GM19455 (cell line): ENCODE results near the gene NRAS.

Experiments
- ATAC-seq: cut with Tn5 transposase; IDR thresholded peaks from one replicate; pipeline ENCODE4 v1.9.1; 2021; ENCODE audit not compliant: unreplicated experiment

The NRAS gene

DNA sequence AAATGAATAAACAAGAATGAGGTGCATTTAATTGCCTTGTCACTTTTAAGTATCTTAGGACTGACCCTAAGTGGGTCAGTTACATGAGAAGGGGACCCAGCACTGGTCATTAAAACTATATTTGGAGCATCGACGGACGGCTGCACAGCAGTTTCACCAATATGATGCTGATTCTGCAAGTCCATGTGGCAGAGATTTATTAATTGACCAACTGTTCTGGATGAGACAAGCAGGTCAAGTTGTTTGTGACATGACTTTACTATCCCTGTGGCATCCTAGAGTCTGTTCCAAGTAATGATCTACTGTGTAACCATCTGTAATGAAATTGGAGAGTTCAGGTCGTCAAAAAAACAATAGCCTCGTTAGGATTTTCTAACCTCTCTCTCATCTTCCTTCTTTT lies 30.7 kb downstream of the NRAS start:
- no peak for ATAC-seq

DNA sequence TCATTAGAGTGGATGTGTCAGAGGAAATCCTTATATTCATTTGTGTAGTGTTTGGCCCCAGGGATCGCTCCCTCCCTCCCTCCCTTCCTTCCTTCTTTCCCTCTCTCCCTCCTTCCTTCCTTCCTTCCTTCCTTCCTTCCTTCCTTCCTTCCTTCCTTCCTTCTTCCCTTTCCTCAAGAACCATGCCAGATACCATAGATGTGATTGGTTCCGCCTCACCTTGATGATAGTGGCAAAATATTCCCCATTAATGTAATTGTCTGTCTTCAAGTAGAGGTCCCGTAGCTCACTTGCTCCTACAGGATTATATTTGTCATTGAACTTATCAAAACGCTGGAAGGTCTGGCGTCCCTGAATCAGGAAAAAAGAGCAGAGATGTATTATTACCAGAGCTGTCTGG lies 38.9 kb downstream of the NRAS start:
- no peak for ATAC-seq

DNA sequence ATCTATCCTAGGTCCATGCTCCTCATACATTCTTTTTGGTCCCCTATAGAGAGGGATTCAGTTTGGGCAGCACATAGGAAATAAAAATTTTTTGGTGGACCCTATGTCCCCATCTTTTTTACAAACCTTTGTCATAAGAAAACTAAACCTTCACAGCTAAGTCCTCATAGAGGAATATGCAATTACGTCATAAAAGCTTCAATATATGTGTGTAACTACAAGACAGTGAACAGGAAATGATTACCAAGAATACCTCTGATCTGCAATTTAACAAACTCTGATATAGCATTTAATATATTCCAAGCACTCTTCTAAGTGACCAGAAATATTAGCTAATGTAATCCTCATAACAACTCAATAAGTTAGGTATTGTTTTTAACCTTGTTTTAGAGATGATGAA lies 40.5 kb downstream of the NRAS start:
- ATAC-seq: no peak

DNA sequence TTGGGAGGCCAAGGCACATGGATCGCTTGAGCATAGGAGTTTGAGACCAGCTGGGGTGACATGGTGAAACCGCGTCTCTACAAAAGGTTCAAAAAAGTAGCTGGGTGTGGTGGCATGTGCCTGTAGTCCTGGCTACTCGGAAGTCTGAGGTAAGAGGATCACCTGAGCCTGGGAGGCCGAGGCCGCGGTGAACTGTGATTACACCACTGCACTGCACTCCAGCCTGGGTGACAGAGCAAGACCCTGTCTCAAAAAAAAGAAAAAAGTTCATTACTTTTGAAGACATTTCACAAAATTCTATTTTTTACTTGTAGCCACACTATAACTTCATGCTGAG lies 44.7 kb downstream of the NRAS start:
- no peak for ATAC-seq

DNA sequence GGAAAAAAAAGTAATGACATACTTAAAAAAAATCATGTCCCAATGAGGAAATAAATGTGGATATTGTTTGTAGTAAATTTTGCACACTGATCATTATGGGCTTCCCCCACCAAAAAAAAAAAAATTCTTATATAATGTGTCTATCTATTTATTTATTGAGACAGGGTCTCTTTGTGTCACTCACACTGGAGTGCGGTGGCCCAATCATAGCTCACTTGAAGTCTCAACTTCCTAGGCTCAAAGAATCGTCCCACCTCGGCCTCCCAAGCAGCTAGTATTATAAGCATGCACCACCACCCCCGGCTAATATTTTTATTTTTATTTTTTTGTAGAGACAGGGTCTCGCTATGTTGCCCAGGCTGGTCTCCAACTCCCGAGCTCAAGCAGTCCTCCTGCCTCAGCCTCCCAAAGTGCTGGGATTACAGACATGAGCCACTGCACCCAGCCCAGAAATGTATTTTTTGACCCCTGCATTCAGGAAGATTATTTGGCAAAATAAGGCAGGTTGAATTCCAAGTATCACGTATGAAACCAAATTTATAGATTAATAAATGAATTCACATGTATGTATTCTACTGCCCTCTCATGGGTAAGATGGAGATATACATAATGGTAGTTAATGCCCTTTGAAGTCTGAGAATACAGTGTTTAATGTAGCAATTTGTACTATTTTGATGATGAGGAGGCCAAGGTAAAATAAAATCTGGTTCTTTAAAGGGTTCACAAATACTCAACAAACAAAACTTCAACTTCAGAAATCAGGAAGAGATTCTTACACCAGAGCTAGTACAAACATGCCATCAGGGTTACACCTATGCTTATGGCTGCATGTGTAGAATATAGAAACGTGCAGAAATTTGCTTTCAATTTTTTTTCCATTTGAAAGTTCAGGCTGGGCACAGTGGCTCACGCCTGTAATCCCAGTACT lies 45.3 kb downstream of the NRAS start:
- ATAC-seq: no peak

DNA sequence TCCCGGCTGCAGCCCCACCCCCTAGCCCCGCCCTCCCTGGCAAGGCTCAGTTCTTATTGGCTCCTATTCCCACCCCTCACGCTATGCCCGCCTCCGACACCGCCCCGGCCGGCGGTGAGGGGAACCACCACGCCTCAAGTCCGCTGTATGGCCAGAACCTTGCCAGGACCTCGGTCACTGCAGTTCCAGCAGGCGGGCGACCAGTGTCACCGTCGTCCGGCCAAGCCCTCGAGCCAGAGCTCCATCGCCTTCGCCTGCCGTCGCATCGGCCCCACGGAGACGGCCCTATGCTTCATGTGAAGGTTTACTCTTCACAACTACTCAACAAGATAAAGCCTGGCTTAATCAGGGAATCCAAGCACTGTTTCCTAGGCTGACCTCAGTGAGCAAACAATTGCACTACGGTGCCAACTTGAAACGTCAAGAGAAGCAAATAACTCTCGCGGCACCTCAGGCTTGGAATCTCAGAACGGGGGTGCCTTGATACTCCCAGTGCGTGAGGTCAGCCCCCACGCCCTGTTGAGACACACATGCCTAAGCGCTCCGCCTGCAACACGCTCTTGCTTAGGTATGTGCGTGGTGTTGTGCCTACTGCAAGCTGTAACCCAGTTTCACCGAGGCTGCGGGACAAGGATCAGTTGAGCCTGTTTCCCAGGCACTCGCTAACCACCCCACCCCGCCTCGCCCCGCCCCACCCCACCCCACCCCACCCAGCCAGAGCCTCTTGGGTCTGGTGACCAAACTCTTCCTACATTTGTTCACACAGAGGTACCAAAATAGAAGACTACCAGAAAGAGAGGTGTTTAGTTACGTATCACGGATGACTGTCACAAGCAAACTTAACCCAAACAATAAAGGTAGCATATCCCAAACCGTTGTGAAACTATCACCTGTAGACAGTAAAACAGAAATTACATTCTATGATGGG lies 46.2 kb downstream of the NRAS start:
- peak; percentile 99 for ATAC-seq

DNA sequence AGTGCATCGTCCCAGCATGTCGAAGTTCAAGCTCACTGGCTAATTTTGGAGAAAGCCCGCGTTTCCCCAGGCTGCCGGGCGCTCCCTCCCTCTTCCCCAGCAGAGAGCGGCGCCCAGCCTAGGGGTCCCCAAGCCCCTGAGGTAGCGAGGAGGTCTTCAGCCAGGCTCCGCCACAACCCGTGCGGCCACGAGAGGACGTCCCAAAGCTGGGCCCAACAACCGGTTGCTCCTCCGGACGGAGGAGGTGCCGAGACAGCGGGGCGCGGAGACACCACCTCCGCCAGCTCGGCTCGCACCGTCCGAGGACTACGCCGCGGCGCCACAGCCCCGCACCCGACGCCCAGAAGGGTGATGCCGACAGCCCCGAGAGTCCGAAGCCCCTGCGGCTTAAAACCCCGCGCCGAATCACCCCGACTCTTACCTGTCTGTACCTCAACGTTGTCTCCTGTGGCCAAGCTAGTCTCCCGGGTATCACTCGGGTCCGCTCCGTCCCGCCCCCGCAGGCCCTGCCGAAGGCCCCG lies 46.9 kb downstream of the NRAS start, which contains the start of gene DENND2C:
Gene DENND2C (minus strand): TSS at position 488 of the 521 bp plus-strand sequence. CDS start 44,065 bp downstream, outside the sequence.
- ATAC-seq: peak; percentile 69

DNA sequence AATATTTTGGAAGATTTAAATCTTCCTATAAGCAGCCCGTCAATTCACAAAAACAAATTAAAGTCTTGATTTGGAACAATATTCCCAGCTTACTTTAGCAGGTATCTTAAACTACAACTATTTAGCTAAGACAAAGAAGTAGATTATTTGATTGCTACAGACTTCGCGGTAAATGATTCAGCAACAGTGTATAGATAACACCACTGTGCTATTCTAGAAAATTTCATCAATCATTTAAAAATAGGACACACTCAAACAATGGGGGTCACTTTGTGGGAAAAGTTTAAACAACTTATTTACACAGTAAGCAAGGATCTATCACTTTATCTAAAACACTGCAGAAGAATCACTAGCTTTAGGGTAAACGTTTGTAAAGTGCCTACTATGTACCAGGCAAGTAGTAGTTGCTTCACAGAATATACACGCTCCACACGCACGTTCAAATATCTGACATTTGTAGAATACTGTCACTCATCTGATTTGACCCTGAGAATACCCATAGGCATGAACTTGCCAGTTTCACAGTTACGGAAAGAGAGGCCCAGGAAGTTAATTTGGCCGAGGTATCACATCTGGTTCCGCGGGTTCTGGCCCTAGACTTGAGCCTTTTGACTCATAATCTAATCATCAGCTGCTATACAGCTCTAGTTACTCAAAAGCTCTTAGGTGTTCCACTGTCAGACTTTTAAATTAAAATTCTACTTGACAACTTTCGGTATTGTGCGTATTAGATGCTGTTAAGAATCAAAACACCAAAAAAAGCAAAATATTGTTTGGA lies 47.6 kb downstream of the NRAS start:
- ATAC-seq: no peak

DNA sequence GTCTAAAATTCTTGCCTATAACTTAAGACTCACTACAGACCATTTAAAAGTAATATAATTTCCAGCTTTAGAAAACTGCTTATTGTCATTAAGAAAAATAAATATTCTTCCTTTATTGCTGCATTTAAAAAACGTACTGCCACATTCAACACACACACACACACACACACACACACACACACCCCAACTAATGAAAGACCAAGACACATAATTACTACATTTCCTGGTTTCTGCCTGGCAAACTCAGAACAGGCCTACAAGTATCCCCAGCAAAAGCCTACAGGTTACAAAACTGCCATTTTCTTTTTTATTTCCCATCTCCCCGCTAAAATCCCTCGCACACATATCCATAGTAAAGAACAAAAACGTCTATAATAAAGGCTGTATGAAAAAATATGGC lies 48.2 kb downstream of the NRAS start:
- no peak for ATAC-seq

DNA sequence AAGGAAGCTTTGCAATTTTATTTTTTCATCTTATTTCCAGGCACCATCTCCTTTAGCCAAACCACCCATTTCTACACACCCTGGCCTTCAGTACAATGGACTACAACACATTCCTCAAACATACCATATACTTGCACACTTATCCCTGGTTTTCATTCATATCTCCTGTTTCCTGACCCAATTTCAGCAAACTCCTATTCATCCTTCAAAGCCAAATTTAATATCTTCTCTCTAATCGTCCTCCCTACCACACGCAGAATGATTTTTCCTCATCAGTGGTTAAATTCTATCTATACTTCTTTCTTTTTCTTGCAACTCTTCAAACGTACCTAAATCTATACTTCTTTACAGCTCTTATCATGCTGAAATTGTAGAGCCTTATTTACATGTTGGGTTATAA lies 49.6 kb downstream of the NRAS start:
- ATAC-seq: no peak

DNA sequence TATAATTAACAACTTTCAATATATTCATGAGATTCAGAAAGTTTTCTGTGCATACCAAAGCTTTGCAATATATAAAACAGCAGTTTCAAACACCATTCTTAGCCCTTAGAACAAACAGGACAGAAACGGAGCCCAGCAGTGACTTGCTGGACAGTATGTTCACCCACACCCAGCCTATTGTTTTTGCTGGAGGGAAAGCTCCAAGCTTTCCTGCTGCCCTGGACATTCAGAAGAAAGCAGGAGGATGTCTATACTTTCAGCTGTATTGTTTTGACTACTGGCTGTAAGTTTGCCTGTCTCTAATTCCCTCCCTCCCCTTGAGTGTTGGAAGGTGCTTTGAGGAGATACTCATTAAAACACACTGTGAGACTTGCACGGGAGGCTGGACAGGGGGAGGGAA lies 56.3 kb downstream of the NRAS start:
- ATAC-seq: no peak
